K562 (cell line): ENCODE measurements around the gene PELI1. TPM values are rescaled to one million over a fixed set of nuclear protein-coding genes. Genes with fewer than 3 reads are reported as not detected.

Experiments used
- ATAC-seq: fragments of 200-7000 bp; cut with Tn5 transposase; 3 replicates; pipeline ENCODE4 v1.9.1; 2020; ENCODE audit warnings: moderate library complexity
- BruUV-seq: library from RNA; stranded (reverse); fragments of 400-500 nt; replicated peaks from 2 replicates; lab custom pipeline; 2021; lab: Mats Ljungman, UMichigan
- CTCF ChIA-PET: fragments of 300-600 bp; formaldehyde crosslinking; extraction: SDS; loops from one replicate; lab custom pipeline; 2021; ENCODE audit warnings: low intra/inter-chr PET ratio; lab: Yijun Ruan, JAX
- POLR2A ChIA-PET: fragments of 300-600, 350-650 bp; sonication (Branson Sonifier 250); formaldehyde crosslinking; extraction: SDS; loops from one replicate; lab custom pipeline; 2021; ENCODE audit warnings: antibody characterized with exemption, inconsistent platforms; lab: Yijun Ruan, JAX
- DNase-seq, 4 experiments: peaks; one replicate each; pipeline versions ENCODE4 v3.0.0 to v3.0.0-alpha.2; 2011 to 2018; ENCODE audit warnings: low spot score in 3 of 4, mixed read lengths in 3 of 4; ENCODE audit errors: extremely low read depth in 1 of 4
- FAIRE-seq: peaks from 2 replicates; lab custom pipeline; 2011; peaks lifted over from hg19 to GRCh38; lab: Jason Lieb, UNC
- H2AFZ ChIP-seq: 2 replicates; pipeline ENCODE4 v1.6.0; 2011; ENCODE audit warnings: low read depth, low read length, control low read depth, inconsistent platforms
- H3K27ac ChIP-seq: fragments of 200-600 bp; 3 replicates; pipeline ENCODE4 v1.8.0; 2011; ENCODE audit warnings: low read depth, mild to moderate bottlenecking, control low read depth, inconsistent platforms, low read length, moderate library complexity, mixed read lengths; ENCODE audit errors: extremely low read depth
- H3K27me3 ChIP-seq, 2 experiments: fragments of 300-600 bp in 1 of 2; 2 replicates in 1 of 2; 3 replicates in 1 of 2; pipeline versions ENCODE4 v1.6.0 to v1.8.0; 2011; ENCODE audit warnings: inconsistent platforms in 2 of 2, low read length in 2 of 2, mild to moderate bottlenecking in 1 of 2, mixed read lengths in 1 of 2, moderate library complexity in 1 of 2; ENCODE audit not compliant: control insufficient read depth in 2 of 2, insufficient read depth in 2 of 2
- H3K36me3 ChIP-seq: fragments of 300-600 bp; 3 replicates; pipeline ENCODE4 v1.8.0; 2011; ENCODE audit warnings: mild to moderate bottlenecking, low read length, inconsistent platforms; ENCODE audit not compliant: control insufficient read depth, insufficient read depth
- H3K4me1 ChIP-seq, 2 experiments: fragments of 200-600 bp in 1 of 2; replicated peaks in 1 of 2; 2 replicates in 1 of 2; 3 replicates in 1 of 2; pipeline versions ENCODE4 v1.5.1 to v1.8.0; 2011; ENCODE audit warnings: inconsistent platforms in 2 of 2, low read length in 2 of 2, mild to moderate bottlenecking in 1 of 2, mixed read lengths in 1 of 2, moderate library complexity in 1 of 2; ENCODE audit not compliant: control insufficient read depth in 2 of 2, insufficient read depth in 2 of 2
- H3K4me2 ChIP-seq: 2 replicates; pipeline ENCODE4 v1.6.1; 2011; ENCODE audit warnings: low read length, control low read depth, inconsistent platforms, mixed read lengths; ENCODE audit not compliant: insufficient read depth
- H3K4me3 ChIP-seq: fragments of 200-600 bp; sonication (generic), shearing (Covaris generic); 2 replicates; pipeline ENCODE4 v1.5.1; 2016; ENCODE audit warnings: control low read depth, inconsistent platforms
- H3K79me2 ChIP-seq: fragments of 200-600 bp; 3 replicates; pipeline ENCODE4 v1.8.0; 2011; ENCODE audit warnings: low read length, inconsistent platforms; ENCODE audit not compliant: control insufficient read depth, insufficient read depth
- H3K9ac ChIP-seq, 2 experiments: 2 replicates each; pipeline versions ENCODE4 v1.6.0 to v1.6.1; 2011; ENCODE audit warnings: low read depth in 2 of 2, low read length in 2 of 2, control low read depth in 1 of 2, inconsistent platforms in 1 of 2, mild to moderate bottlenecking in 1 of 2, mixed read lengths in 1 of 2; ENCODE audit not compliant: insufficient read depth in 1 of 2
- H3K9me1 ChIP-seq: one replicate; pipeline ENCODE4 v1.6.0; 2011; ENCODE audit warnings: inconsistent platforms, mild to moderate bottlenecking, low read length, moderate library complexity; ENCODE audit not compliant: control insufficient read depth, insufficient read depth
- H3K9me3 ChIP-seq: replicated peaks from 2 replicates; pipeline ENCODE4 v1.5.1; 2011; ENCODE audit warnings: low read depth, low read length, inconsistent platforms; ENCODE audit not compliant: control insufficient read depth, insufficient read depth
- H4K20me1 ChIP-seq: replicated peaks from 2 replicates; pipeline ENCODE4 v1.6.1; 2011; ENCODE audit warnings: low read length, inconsistent platforms, mixed read lengths; ENCODE audit not compliant: control insufficient read depth, insufficient read depth
- BRD4 ChIP-seq: fragments of 200-600 bp; sonication (generic); IDR thresholded peaks from 2 replicates; pipeline ENCODE4 v1.6.1; 2017; ENCODE audit warnings: inconsistent platforms
- C11orf30 ChIP-seq: fragments of 450-650 bp; IDR thresholded peaks from 2 replicates; pipeline ENCODE4 v1.6.1; 2016; ENCODE audit warnings: low read depth, mild to moderate bottlenecking
- JUND ChIP-seq, 2 experiments: IDR thresholded peaks; 2 replicates in 1 of 2; 3 replicates in 1 of 2; pipeline ENCODE4 v1.6.1; 2011; ENCODE audit warnings: borderline replicate concordance in 2 of 2, low read depth in 2 of 2, low read length in 2 of 2, improper control_type of control experiment in 1 of 2, missing biosample characterization in 1 of 2, missing genetic modification characterization in 1 of 2, missing genetic modification reagents in 1 of 2
- KDM5B ChIP-seq: fragments of 200-600 bp; sonication (generic); IDR thresholded peaks from 2 replicates; pipeline ENCODE4 v1.6.1; 2012; ENCODE audit warnings: low read depth, mild to moderate bottlenecking, moderate library complexity, low read length, control low read depth, inconsistent platforms; ENCODE audit not compliant: insufficient replicate concordance
- MAFF ChIP-seq: IDR thresholded peaks from 2 replicates; pipeline ENCODE4 v1.6.1; 2012; ENCODE audit warnings: low read length, improper control_type of control experiment
- MAFG ChIP-seq: fragments of 450-650 bp; conservative IDR thresholded peaks from 2 replicates; pipeline ENCODE4 v1.6.1; 2016; ENCODE audit warnings: missing genetic modification characterization, missing compliant biosample characterization
- MAFK ChIP-seq: IDR thresholded peaks from 2 replicates; pipeline ENCODE4 v1.6.1; 2011; ENCODE audit warnings: low read length, improper control_type of control experiment
- MEIS2 ChIP-seq: fragments of 450-650 bp; IDR thresholded peaks from 2 replicates; pipeline ENCODE4 v1.6.1; 2014; ENCODE audit warnings: mild to moderate bottlenecking; ENCODE audit not compliant: partially characterized antibody
- SMAD4 ChIP-seq: fragments of 250-450 bp; sonication (Bioruptor Pico); conservative IDR thresholded peaks from 2 replicates; pipeline ENCODE4 v1.8.0; 2021; ENCODE audit warnings: inconsistent platforms, mild to moderate bottlenecking, moderate library complexity
- SPI1 ChIP-seq: IDR thresholded peaks from 2 replicates; pipeline ENCODE4 v1.6.1; 2011; ENCODE audit warnings: low read depth, low read length, control low read depth, borderline replicate concordance
- TOE1 ChIP-seq, 2 experiments: fragments of 450-650 bp in 1 of 2; sonication (generic) in 1 of 2; formaldehyde crosslinking in 1 of 2; IDR thresholded peaks; 2 replicates each; pipeline versions ENCODE4 v1.7.1 to v1.8.0; 2016 to 2022; ENCODE audit warnings: borderline replicate concordance in 2 of 2, mild to moderate bottlenecking in 2 of 2, antibody characterized with exemption in 1 of 2, inconsistent platforms in 1 of 2, low read depth in 1 of 2, missing genetic modification reagents in 1 of 2, moderate library complexity in 1 of 2
- ZNF311 ChIP-seq: fragments of 250-450 bp; sonication (Bioruptor Pico); IDR thresholded peaks from 2 replicates; pipeline ENCODE4 v1.4.0; 2020; ENCODE audit warnings: mild to moderate bottlenecking, moderate library complexity
- ZNF316 ChIP-seq: fragments of 450-650 bp; IDR thresholded peaks from 2 replicates; pipeline ENCODE4 v1.6.1; 2016
- ZNF780A ChIP-seq: fragments of 250-450 bp; sonication (Bioruptor Pico); IDR thresholded peaks from 2 replicates; pipeline ENCODE4 v1.5.0; 2021; ENCODE audit warnings: mild to moderate bottlenecking
- in situ Hi-C: fragments of 300-500 bp; cut with MboI; formaldehyde crosslinking; loops from 4 replicates; pipeline ENCODE4 v1.15.0; 2018; ENCODE audit warnings: inconsistent platforms, mixed read lengths
- intact Hi-C: fragments of 100-400 bp; cut with micrococcal nuclease; formaldehyde crosslinking; loops from 2 replicates; pipeline ENCODE4 v1.14.2; 2022
- polyA plus RNA-seq, 8 experiments: library from polyadenylated mRNA; depleted of rRNA in 4 of 8; stranded (reverse) in 5 of 8; unstranded in 3 of 8; fragments of >200 nt; fragmentation: Nextera tagmentation in 2 of 8; fragmentation: Illumina TruSeq in 1 of 8; extraction: Ambion mirVana in 2 of 8; extraction: Trizol in 1 of 8; gene quantifications; 2 replicates each; pipeline versions ENCODE4 v1.2.1 to v1.2.3, GENCODE V29; 2011 to 2014; ENCODE audit warnings: inconsistent platforms in 1 of 8, missing spikeins in 1 of 8
- total RNA-seq, 7 experiments: library from RNA; depleted of rRNA in 6 of 7; stranded (reverse); fragments of >200 nt in 6 of 7; fragmentation: Illumina TruSeq in 2 of 7; extraction: Trizol in 2 of 7; gene quantifications; 2 replicates each; pipeline versions ENCODE4 v1.2.1 to v1.2.3, GENCODE V29; 2011 to 2021; ENCODE audit warnings: low replicate concordance in 1 of 7
- TF ChIP-seq, protein P1 (sequence below): fragments of 450-650 bp; formaldehyde crosslinking; IDR thresholded peaks from 2 replicates; pipeline ENCODE4 v1.4.0; 2020; ENCODE audit warnings: mild to moderate bottlenecking
- TF ChIP-seq, protein P2 (sequence below): fragments of 450-650 bp; IDR thresholded peaks from 2 replicates; pipeline ENCODE4 v1.6.1; 2016; ENCODE audit warnings: borderline replicate concordance
- TF ChIP-seq, protein P3 (sequence below): sonication (generic); formaldehyde crosslinking; IDR thresholded peaks from 2 replicates; pipeline ENCODE4 v1.8.0; 2022; ENCODE audit warnings: mild to moderate bottlenecking, missing genetic modification reagents
- TF ChIP-seq, protein P4 (sequence below): fragments of 450-650 bp; IDR thresholded peaks from 2 replicates; pipeline ENCODE4 v1.6.1; 2014; ENCODE audit warnings: low read depth, mild to moderate bottlenecking, moderate library complexity, borderline replicate concordance

The PELI1 gene
- total and polyA plus RNA-seq, 9 of the 15 experiments (the other 6 are each of a cell fraction or from before 2014, with no cell fraction given): 3.3 to 19.2 (median 12.5) TPM

DNA sequence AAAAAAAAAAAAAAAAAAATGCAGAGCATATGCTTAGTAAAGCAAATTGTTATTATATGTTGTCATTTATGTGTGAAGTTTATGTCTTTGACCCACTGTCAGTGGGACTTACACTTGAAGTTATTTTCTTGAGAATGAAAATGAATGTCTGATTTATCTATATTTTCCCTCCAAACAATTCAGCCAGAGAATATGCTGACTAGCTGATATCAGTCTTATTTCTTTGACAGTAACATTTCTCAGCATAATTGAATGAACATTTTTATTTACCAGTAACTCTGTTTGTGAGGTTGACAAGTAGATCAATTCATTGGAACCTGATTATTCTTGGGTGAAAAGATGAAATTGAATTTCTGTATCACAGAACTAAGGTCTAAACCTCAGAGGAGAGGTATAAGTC is 85.0 kb downstream of the PELI1 start:
- no TSS peak for BruUV-seq
- Histone ChIP-seq H4K20me1 (no peaks in the 10 kb centered on the region), H3K36me3 (no peaks in the 10 kb centered on the region), H3K4me3 (no peak overlapping the region), H3K27me3 (no peaks in the 10 kb centered on the region; a peak in 1 of 5 replicates), H3K9ac (no peak overlapping the region), H3K9me1 (no peaks in the 10 kb centered on the region), H2AFZ (no peak overlapping the region), H3K27ac (no peak overlapping the region), H3K4me2 (no peak overlapping the region), H3K4me1 (peaks cover 0 to 9% of the 10 kb centered on the region in 2 experiments; a peak in 3 of 5 replicates), H3K9me3 (no peaks in the 10 kb centered on the region), H3K79me2 (no peaks in the 10 kb centered on the region)
- ATAC-seq: no peak
- ChIA-PET POLR2A (interaction anchor here (0.7 to 0.8 kb wide), 2 partner anchors 9 to 242 kb away, joined by 3 read pairs; no protein-coding TSS in a partner anchor), CTCF (no interaction called here)
- in situ Hi-C loops: loop anchor here (10.0 kb wide), 2 partner anchors 266 to 426 kb away; no protein-coding TSS in a partner anchor
- intact Hi-C loops: no loop called here
- no peak for DNase-seq
- FAIRE-seq: no peak
- TF ChIP-seq TOE1 (IDR thresholded peaks at IDR 0.05; ENCODE audit: borderline replicate concordance) (no peak), TOE1 (CRISPR knock-in tag; IDR thresholded peaks at IDR 0.05; ENCODE audit: borderline replicate concordance, low read depth) (no peak), MAFK (peak; percentile 63), KDM5B (no peak), JUND (IDR thresholded peaks at IDR 0.05; ENCODE audit: borderline replicate concordance, low read depth, low read length) (no peak), JUND (tag; IDR thresholded peaks at IDR 0.05; ENCODE audit: borderline replicate concordance, low read depth, low read length) (no peak), SPI1 (no peak), ZNF311 (no peak), MAFG (tag) (peak; percentile 73), MEIS2 (no peak), ZNF780A (CRISPR knock-in tag) (no peak), BRD4 (no peak), SMAD4 (CRISPR knock-in tag) (no peak), ZNF316 (peak; percentile 91), C11orf30 (peak; percentile 84), MAFF (peak; percentile 60)
- TF ChIP-seq, protein P1, sequence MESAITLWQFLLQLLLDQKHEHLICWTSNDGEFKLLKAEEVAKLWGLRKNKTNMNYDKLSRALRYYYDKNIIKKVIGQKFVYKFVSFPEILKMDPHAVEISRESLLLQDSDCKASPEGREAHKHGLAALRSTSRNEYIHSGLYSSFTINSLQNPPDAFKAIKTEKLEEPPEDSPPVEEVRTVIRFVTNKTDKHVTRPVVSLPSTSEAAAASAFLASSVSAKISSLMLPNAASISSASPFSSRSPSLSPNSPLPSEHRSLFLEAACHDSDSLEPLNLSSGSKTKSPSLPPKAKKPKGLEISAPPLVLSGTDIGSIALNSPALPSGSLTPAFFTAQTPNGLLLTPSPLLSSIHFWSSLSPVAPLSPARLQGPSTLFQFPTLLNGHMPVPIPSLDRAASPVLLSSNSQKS: no peak
- TF ChIP-seq, protein P2, sequence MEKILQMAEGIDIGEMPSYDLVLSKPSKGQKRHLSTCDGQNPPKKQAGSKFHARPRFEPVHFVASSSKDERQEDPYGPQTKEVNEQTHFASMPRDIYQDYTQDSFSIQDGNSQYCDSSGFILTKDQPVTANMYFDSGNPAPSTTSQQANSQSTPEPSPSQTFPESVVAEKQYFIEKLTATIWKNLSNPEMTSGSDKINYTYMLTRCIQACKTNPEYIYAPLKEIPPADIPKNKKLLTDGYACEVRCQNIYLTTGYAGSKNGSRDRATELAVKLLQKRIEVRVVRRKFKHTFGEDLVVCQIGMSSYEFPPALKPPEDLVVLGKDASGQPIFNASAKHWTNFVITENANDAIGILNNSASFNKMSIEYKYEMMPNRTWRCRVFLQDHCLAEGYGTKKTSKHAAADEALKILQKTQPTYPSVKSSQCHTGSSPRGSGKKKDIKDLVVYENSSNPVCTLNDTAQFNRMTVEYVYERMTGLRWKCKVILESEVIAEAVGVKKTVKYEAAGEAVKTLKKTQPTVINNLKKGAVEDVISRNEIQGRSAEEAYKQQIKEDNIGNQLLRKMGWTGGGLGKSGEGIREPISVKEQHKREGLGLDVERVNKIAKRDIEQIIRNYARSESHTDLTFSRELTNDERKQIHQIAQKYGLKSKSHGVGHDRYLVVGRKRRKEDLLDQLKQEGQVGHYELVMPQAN: no peak
- TF ChIP-seq, protein P3, sequence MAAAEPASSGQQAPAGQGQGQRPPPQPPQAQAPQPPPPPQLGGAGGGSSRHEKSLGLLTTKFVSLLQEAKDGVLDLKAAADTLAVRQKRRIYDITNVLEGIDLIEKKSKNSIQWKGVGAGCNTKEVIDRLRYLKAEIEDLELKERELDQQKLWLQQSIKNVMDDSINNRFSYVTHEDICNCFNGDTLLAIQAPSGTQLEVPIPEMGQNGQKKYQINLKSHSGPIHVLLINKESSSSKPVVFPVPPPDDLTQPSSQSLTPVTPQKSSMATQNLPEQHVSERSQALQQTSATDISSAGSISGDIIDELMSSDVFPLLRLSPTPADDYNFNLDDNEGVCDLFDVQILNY (CRISPR knock-in tag): no peak
- TF ChIP-seq, protein P4, sequence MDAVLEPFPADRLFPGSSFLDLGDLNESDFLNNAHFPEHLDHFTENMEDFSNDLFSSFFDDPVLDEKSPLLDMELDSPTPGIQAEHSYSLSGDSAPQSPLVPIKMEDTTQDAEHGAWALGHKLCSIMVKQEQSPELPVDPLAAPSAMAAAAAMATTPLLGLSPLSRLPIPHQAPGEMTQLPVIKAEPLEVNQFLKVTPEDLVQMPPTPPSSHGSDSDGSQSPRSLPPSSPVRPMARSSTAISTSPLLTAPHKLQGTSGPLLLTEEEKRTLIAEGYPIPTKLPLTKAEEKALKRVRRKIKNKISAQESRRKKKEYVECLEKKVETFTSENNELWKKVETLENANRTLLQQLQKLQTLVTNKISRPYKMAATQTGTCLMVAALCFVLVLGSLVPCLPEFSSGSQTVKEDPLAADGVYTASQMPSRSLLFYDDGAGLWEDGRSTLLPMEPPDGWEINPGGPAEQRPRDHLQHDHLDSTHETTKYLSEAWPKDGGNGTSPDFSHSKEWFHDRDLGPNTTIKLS: no peak
